Left cardiac atrium (tissue), 4 donors: ENCODE data around the gene NAMPT. TPM values are rescaled to one million over a fixed set of nuclear protein-coding genes. Genes with fewer than 3 reads are reported as not detected.

Experiments
- ATAC-seq, 2 donors: fragments of 200-7000 bp; cut with Tn5 transposase; one replicate each; pipeline ENCODE4 v1.9.1; 2020; ENCODE audit warnings: mild to moderate bottlenecking in 2 of 2, moderate library complexity in 2 of 2
- DNase-seq: peaks from one replicate; pipeline ENCODE4 v3.0.0-alpha.2; 2020
- intact Hi-C, 2 donors: fragments of 100-400 bp; cut with DNase I; formaldehyde crosslinking; loops; one replicate each; pipeline versions ENCODE4 v1.14.1 to v1.15.1; 2022 to 2023
- total RNA-seq, 2 donors: library from RNA; stranded (reverse); fragmentation: NEBNext Ultra II Directional; extraction: Animal tissue kit (Norgen Biotek cat#: 25700); gene quantifications; one replicate each; pipeline ENCODE4 v1.2.1, GENCODE V29; 2021
- donor health status: DM: no; HTN: yes; CAD: no.
- donor health status: DM: no; HTN: yes; CAD: no; lungs with severe emphysema.
- donor health status: DM: yes; HTN: yes; CAD: no.
- donor health status: Dilated cardiomyopathy.

Gene NAMPT
- total RNA-seq, 2 donors from 2014 or later, result 126 to 319 TPM

DNA sequence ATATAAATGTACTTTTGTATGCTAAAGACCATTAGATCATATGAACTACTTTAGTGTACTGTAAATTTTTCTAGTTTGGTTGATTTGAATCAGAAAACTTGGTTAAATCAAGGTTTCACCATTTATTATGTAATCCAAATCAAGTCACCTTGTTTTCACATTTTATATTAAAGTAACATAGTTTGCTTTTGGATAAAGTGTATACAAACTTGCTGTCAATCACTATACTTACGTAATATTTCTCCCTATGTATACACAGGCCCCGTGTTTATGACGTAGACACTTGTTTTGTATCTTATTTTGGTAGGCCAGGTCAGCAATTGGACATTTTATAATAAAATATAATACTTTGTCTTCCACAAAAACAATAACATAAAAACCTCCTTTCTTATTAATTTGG lies 32.2 kb downstream of the NAMPT start:
- intact Hi-C loops, result loop anchor here in 1 of 2 donors (2.0 kb wide), 1 partner anchor 74 kb away; no protein-coding TSS in a partner anchor
- DNase-seq (no peak), ATAC-seq (no peak)

DNA sequence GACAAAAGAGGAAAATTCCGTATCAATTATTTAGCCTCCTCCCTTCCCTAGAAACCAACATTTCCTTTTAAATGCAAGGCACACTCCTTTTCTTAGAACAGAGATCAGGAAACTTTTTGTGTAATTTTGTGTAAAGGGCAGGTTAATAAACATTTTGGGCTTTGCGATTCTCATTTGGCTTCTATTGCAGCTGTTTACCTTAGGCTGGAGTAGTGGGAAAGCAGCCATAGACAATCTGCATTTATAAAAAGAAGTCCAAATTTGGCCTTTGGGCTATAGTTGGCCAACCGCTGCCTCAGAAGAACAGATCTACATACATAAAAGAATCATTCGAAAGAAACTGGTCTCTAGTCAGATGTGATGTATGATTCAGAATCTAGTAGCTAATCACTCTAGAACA lies 35.3 kb downstream of the NAMPT start:
- no peak for ATAC-seq
- DNase-seq, result no peak
- intact Hi-C loops, result no loop called here

DNA sequence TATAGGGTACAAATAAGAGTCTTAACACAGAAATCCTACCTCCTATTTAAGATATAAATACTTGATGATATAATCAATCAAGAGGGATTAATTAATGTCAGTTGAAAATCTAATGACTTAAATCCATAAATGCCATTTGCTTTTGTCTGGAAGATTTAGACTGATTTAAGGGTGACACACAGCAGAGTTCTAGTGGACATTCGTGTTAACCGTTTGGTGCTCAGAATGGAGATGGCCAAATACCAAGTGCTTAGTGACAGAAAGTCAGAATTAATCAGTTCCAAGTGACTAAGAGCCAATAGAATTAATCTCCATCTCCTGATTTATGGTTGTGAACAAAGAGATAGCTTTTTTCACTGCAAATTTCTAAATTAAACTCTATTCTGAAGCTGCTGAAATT lies 36.2 kb downstream of the NAMPT start:
- ATAC-seq, result no peak

DNA sequence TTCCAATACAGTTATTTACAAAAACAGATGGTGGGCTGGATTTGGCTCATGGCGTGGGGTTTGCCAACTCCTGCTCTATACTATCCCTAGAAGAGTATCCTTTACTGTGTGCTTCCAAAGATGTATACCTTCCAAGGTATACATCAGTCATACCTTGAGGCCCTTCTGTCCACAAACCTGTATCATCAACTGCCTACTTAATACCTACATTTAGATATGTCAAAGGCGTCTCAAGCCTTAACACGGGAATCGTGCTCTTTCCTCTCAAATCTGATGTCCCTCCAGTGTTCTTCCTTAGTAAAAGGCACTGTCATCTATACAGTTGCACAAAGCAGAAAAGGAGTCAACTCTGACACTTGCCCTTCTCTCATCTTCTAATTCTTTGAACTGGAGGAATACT lies 36.9 kb downstream of the NAMPT start:
- DNase-seq (no peak), ATAC-seq (peak in 1 of 2 donors; percentile 6)
- intact Hi-C loops, result no loop called here

More for the DNA sequence above, 36.2 kb downstream of the NAMPT start:
- intact Hi-C loops, result no loop called here
- no peak for DNase-seq

DNA sequence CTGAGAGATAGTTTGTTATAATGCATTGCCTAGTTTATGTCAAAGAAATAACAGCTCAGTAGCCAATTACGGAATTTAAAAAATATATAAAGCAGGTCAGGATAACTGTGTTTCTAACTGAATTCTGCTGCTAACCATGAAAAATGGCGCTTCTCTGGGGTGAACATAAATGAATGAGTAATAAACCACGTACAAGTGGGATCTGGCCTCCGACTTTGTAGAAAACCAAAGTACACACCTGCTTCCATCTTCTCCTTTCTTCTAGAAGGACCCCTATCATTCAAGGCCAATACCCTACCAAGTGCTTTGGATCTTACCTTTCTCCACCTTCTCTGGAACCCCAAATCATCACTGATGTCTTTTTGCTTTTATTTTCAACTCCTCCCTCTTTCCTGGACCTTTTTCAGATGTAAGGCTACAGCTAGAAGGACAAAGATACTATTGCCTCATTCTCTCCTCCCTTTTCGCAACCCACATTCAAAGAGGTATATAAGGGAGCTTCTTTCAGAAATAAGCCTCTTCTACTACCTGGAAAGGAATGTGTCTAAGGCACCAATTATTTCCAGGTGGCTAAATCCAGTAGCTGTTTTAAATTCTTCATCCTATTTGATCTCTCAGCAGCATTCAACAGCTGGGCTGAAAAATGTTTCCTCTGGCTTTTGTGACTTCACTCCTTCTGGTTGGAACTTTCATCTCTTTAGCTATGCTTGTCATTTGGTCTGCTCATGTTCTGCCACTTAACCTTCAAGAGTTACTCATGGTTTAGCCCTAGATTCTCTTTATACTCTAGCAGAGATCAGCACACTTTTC lies 37.7 kb downstream of the NAMPT start:
- peak in 1 of 2 donors; percentile 11 for ATAC-seq
- intact Hi-C loops, result no loop called here
- DNase-seq, result no peak

DNA sequence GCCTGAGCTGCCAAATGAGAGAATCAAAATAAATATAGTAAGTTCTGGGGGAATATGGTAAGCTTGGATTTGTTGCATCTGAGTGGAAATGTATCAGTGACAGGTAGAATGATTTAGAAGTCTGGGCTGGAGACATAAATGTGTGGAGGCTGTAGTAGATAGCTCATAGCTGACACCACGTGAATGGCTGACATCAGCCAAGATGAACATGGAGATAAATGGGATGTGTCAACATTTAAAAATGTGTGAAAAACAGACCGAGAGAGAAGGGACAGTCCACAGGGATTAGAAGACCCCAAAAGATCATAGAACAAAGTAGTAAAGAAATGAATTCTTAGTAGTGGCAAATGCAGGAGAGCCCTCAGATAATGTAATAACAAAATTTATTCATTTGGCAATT lies 40.9 kb downstream of the NAMPT start:
- intact Hi-C loops, result loop anchor here in 1 of 2 donors (5.0 kb wide), 1 partner anchor 67 kb away; no protein-coding TSS in a partner anchor
- ATAC-seq (peak in 1 of 2 donors; percentile 28), DNase-seq (no peak)

DNA sequence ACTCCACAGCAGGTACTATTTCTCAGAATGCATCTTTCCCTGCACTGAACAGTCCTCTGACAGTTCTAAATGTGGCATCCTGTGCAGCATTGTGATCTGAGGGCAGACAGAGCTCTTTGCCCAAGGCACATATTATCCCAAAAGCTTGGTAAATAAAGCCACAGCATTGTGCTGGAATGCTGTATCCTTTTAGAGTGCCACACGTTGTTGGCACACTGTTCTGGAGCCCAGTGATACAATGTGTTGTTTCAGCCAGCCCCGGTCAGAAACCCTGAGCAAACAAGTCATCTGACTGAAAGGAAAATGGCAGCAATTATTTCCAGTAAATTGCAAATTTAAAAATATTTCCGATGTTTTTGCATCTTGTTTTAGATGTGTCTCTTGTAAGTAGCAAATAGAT lies 45.4 kb downstream of the NAMPT start:
- ATAC-seq, result no peak

DNA sequence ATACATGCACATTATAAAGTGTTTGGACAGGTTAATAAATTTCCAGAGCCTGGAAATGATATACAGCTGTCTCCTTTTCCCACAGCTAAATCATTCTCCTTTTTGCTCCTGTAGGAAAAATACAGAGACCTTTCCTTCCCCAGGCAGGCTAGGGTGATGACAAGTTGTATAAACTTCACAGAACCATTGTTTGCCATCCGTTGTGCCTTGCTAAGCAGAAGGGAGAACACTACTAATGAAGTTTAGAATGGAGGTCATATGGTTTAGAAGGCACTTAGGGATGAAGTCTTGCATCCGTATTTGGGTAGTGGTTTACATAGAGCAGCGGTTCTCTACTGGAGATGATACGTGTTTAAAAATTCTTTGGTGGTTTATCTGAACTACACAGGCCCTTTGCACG lies 46.0 kb downstream of the NAMPT start:
- intact Hi-C loops, result no loop called here
- no peak for ATAC-seq

More for the DNA sequence above, 45.4 kb downstream of the NAMPT start:
- intact Hi-C loops, result no loop called here
- no peak for DNase-seq

DNA sequence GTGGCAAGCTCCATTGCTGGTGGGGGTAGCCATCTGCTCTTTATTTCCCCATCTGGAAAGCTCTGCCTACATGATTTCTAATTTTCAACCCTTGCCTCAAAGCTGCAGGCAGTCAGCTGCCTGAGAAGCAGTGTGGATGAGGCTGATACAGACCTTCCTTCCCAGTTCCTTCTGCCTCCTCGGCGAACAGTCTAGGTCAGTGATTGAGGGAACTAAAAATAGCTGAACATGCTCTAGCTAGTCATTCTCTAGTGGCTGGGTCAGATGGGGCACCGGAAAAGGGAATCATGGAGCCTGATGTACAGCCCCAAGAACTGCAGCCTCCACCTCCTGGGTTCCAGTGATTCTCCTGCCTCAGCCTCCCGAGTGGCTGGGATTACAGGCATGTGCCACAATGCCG lies 48.7 kb downstream of the NAMPT start:
- intact Hi-C loops, result no loop called here
- DNase-seq, result no peak
- peak in 1 of 2 donors; percentile 72 for ATAC-seq

More for the DNA sequence above, 46.0 kb downstream of the NAMPT start:
- no peak for DNase-seq

DNA sequence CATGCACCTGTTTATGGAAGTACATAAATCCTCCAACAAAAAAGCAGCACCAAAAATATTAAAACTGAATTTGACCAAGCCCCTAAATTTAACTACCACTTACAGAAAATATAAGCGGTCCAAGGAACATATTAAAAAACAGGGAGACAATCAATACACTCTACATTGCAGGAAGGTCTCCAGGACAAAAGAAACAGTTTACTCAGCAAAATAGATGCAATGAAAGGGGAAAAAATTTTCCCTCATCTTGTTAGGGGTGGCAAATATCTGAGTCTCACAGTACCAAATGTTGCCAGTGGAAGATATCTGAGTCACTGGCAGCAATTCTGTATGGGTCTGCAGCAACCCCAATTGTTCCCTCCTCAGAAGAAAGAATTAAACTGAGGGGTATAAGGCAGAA lies 50.4 kb downstream of the NAMPT start:
- DNase-seq, result no peak
- ATAC-seq, result no peak
- intact Hi-C loops, result no loop called here

DNA sequence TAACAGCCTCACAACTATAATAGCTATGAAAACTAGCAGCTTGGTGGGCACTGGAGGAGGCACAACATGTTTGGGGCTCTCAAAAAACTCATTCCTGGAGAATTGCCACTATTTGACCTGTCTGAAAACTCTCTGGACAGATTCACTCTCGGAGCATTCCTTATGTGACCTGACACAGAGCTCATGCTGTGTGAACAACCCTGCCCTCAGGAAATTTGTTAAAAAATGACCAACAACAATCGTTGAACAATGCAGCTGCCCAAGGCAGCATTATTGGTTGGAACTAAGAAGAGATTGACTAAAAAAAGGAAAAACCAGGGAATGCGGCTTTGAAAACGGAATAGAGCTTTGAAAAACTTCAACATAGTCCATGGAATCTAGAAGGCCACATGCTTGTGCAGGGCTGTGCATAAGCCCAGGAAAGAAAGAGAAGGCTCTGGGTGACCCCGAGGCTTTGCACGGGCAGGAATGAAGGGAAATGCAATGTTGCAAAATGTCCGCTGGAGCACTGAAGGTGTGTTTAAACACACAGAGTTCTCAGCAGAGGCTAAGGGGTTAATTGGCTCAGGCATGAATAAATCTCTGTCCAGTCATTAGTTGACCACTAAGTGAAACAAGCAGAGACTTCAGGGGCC lies 52.8 kb downstream of the NAMPT start:
- ATAC-seq (no peak), DNase-seq (no peak)
- intact Hi-C loops, result no loop called here

DNA sequence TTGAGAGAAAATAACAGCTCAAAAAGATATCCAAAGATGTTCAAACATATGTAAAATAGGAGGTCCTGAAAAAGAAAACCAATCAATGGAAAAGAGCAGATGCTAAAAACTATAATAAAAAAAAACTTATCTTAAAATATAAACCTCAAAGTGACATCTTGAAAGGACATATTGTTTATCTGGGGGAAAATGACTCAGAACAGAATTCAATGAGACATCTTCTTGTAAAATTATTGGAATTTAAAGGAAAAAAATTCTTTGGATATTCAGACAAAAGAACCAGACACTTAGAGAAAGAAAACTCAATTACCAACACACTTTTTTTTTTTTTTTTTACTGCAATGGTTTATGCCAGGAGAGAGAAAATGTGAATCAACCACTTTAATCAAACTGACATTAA lies 58.9 kb downstream of the NAMPT start:
- DNase-seq (no peak), ATAC-seq (no peak)
- intact Hi-C loops, result no loop called here

DNA sequence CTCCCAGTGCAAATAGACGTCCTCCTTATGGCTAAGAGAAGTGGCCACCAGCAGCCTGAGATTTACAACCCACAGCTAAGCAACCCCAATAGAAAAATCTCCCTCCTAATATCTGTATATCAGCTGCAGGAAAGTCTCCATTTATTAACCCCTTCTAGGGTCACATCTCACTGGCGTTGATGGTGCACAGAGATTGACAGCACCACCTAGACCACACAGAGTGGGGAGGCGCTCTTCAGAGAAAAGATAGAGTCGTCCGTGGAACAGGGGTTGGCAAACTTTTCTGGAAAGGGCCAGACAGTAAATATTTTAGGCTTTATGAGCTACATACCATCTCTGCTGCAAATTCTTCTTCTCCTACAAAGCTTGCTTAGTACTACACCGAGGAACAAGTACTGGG lies 60.0 kb downstream of the NAMPT start:
- DNase-seq, result no peak
- intact Hi-C loops, result no loop called here
- ATAC-seq, result no peak

DNA sequence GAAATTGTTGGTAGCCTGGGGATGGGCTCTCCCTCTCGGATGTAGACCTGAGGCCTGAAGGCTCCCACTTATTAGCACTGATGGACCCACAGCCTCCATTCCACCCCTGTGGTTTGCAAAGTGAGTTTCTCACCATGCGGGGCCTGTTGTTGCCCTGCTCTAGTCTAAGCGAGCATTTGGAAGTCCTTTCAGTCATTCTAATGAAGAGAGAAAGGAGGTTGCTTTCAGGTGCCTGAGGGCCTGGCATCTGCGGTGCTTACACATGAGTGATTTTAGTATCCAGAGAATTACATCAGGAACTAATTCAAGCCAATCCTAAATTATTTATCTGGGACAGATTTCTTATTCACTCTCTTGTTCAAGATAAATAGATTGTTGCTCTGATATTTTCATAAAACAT lies 61.6 kb downstream of the NAMPT start:
- DNase-seq (no peak), ATAC-seq (no peak)
- intact Hi-C loops, result no loop called here

DNA sequence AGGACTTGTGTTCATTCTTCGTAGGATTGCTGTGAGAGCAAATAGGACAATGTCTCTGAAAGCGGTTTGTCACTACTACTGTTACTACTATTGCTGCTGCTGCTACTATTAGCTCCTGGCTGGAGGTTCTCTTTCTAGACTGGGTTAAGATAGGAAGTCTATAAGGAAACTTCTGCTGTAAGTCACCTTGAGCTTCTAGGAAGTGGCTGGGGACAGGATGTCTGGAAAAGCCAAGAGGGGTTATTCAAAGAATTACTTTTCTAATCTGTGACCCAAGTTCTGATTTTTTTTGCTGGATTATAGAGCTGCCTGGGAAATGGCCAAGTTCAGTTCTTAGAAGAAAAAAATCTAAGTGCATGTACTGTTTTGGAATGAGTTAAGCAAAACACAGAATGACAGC lies 62.2 kb downstream of the NAMPT start:
- ATAC-seq, result no peak
- DNase-seq, result no peak
- intact Hi-C loops, result no loop called here

DNA sequence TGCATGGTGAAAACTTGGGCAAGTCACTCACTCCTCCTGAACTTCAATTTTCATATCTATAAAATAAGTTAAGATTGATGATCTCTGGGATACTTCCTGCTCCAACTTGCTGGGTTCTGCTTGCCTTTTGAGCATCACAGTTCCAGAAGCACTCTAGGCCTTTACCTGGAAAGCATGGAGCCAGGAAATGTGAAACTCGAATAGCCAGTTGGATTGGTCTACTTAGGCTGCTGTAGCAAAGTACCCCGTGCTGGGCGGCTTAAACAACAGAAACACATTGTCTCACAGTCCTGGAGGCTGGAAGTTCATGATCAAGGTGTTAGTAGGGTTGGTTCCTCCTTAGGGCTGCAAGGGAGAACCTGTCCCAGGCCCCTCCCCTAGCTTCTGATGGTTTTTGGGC lies 64.5 kb downstream of the NAMPT start:
- intact Hi-C loops, result no loop called here
- ATAC-seq (no peak), DNase-seq (no peak)

DNA sequence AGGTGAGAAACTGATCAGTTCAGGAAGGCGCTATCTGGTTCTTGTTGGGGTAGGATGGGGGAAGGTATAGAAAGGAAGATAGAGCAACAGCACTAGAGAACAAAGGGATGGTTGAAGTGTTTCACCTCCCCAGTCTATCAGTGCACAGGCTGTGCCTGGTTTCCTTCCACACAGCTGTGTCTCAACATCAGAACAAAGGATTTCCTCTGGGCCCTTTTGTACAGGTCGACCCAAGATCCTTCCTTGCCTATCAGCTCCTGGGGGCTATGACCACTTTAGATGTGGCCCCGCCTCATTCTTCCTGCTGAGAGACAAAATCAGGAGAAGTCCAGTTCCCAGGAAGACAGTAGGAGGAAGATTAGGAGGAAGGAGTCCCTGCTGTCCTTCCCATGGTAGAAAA lies 65.6 kb downstream of the NAMPT start:
- intact Hi-C loops, result loop anchor here in 1 of 2 donors (5.0 kb wide), 1 partner anchor 203 kb away; no protein-coding TSS in a partner anchor
- no peak for ATAC-seq
- DNase-seq, result no peak

DNA sequence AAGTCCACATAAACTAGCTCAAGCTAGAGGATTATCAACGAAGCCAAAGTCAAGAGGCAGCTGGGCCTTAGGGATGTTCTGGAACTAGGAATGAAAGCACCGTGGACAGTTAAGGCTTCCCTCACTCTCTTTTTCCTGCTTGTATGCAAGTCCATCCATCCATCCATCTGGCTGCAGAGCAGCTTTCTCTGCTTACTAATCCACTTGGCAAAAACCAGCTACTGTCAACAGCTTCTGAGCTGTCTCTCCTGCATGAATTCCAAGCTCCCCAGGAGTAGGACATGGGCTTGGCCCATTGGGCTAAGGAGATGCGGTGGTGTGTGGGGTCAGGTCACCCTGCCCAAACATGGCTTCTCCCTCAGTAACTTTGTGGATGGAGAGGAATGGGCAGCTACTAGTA lies 66.2 kb downstream of the NAMPT start:
- intact Hi-C loops, result loop anchor here in 1 of 2 donors (5.0 kb wide), 1 partner anchor 204 kb away; no protein-coding TSS in a partner anchor
- DNase-seq, result no peak
- peak in 1 of 2 donors; percentile 32 for ATAC-seq

DNA sequence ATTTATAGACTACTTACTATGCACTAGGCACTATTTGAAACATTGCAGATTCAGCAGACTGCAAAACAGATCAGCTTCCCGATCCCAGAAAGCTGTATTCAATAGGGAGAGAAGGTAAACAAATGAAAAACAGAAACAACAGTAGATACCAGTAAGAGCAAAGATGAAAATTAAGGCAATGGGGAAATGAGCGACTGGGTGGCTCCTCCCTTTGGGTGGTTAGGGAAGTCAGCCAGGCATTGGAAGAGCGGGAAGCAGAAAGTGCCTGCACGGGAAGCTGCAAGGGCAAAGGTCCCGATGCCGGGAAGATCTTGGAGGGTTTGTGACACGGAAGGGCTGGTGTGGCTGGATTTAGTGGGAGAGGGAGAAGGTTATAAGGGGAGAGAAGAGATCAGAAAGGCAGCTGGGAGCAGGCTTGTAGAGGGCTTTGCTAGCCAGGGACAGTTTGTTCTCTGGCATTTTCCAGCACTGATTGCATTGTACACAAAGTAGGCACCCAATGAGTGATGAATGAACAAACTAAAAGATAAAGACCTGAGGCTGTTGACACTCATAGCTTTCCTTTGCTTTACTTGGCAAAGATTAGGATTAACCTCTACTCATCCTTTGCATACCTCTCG lies 67.8 kb downstream of the NAMPT start:
- DNase-seq, result peak; percentile 92
- intact Hi-C loops, result loop anchor here in 1 of 2 donors (2.0 to 5.0 kb wide), 2 partner anchors 68 to 205 kb away; partner anchors contain the start of gene NAMPT
- ATAC-seq, result peak; percentile 93

DNA sequence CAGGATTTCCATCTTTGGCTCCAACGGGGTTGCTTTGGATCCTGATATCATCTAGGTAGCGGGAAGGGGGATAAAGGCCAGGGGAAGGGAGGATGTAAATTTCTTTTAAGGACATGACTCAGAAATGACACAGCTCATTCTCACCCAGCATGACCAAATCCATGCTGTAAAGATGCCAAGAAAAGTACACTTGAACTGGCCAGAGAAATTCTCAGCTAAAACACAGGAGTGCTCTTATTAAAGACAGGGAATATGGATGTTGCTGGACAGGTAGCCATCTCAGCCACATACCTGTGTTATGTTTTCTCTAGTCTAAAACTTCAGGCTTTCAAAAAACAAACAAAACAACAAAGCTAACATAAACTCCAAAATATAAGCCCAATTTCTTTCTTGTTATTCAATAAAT lies 68.3 kb downstream of the NAMPT start:
- peak; percentile 70 for DNase-seq
- intact Hi-C loops, result loop anchor here in 1 of 2 donors (2.0 to 5.0 kb wide), 2 partner anchors 68 to 206 kb away; partner anchors contain the start of gene NAMPT
- peak; percentile 84 to 93 for ATAC-seq
